Activated T-helper 9 cell treated with anti-CD3 and anti-CD28 coated beads, Interleukin-2, amount 50 U/mL, for 16 hours (primary cell): Measurements from ENCODE around the gene MSANTD2.

Experiments used
- DNase-seq: peaks from one replicate; pipeline ENCODE4 v3.0.0-alpha.2; 2020; ENCODE audit warnings: low read depth

The MSANTD2 gene

DNA sequence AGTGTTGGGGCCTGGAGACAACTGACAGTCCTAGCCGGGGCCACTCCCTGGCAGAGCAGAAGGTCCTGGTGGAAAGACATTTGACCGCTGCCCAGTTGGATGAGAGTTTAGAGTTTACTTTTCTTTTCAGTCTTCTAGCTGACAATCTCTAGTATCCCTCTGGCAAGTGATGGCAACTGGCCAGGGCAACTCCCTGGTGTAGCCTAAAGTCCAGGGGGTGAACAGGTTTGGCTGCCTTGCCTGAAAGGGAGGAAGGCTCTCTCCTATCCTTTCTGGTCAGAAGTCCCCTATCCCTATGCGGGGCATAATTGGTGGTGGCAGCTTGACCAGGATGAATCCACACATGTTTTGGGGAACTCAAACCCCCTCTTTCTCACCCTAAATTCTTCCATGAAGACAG lies 16.8 kb upstream of the MSANTD2 start:
- no peak for DNase-seq

DNA sequence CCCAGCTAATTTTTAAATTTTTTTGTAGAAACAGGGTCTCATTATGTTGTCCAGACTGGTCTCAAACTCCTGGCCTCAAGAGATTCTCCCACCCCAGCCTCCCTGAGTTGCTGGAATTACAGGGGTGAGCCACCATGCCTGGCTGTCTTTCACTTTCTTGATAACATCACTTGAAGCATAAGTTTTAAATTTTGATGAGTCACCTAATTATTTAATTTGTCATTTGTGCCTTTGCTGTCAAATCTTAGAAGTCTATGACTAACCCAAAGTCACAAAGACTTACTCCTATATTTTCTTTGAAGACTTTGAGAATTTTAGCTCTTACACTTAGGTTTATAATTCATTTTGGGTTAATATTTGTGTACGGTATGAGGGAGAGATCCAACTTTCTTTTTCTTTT lies 14.5 kb upstream of the MSANTD2 start:
- DNase-seq, result no peak

DNA sequence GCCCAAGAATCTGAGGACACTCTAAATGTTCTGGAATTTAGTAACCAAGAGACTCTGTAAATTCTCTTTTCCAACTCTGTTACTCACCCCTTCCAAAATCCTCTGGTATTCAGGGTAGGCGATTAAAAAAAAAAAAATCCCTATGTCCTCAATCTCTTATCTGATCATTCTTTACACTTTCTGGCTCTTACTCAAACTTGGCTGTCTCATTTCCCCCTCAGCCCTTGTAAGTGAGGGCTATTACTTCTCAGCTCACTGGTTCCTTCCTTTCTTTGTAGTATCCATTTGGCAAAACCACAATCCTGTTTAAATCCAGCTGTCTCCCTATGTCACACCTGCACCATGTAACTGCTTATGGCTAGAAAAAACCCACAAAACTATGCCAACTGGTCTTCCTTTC lies 12.7 kb upstream of the MSANTD2 start:
- no peak for DNase-seq

DNA sequence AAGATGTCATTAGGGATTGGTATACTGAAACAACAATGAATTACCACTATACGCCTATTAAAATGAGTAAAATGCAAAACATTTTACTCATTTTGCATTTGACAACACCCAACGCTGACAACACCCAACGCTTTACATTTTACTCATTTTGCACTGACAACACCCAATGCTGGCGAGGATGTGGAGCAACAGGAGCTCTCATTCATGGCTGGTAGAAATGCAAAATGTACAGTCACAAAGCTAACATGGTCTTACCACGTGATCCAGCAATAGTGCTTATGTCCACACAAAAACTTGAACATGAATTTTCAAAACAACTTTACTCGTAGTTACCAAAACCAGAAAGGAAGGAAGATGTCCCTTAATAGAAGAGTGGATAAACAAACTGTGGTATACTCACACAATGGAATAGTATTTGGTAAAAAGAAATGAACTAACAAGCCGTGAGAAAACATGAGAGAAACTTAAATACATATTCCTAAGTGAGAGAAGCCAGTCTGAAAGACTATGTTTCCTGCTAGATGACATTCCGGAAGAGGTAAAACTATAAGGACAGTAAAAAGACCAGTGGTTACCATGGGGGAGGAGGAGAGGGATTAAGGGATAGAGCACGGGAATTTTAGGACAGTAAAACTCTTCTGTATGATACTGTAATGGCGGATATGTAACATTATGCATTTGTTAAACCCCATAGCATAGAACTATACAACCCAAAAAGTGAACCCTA lies 11.4 kb upstream of the MSANTD2 start:
- DNase-seq, result no peak

DNA sequence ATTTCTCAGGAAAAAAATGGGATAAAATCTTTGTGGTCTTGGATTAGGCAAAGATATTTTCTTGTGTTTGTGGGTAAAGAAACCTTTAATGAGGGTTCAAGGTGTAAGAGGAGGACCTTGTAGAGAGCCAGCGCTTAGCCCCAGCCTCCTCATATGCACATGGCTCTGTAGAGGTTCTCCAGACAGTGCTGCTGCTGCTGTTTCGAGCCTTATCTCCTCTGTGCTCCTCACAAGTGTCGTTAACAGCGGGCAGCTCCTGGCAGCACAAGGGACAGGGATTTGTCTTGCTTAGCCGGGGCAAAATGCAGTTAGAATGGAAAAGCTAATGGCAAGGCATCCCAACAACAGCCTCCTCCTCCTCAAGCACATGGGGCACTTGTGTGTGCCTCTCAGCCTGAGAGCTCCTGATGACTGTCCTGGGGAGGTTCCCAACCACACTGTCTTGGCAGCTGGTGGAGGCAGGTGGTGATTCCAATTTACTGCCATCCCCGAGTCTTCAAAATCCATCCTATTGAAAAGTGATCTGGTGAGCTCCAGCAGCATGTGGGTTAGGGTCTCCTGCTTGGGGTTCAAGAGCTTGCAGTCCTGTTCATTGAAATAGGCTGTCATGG lies 7.6 kb upstream of the MSANTD2 start:
- DNase-seq, result no peak

DNA sequence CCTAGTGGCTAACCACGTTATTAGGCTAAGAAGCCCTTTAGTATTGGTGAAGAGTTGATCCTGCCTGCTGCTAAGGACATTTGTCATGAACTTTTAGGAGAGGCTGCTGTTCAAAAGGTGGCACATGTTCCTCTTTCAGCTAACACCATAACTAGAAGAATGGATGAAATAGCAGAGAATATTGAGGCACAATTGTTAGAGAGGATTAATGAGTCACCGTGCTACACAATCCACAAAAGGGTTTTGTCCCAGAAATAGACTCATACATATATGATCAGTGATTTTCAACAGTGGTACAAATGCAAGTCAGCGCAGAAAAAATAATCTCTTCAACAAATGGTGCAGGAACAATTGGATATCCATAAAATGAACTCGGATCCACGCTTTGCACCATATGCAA lies 7.0 kb upstream of the MSANTD2 start:
- no peak for DNase-seq

DNA sequence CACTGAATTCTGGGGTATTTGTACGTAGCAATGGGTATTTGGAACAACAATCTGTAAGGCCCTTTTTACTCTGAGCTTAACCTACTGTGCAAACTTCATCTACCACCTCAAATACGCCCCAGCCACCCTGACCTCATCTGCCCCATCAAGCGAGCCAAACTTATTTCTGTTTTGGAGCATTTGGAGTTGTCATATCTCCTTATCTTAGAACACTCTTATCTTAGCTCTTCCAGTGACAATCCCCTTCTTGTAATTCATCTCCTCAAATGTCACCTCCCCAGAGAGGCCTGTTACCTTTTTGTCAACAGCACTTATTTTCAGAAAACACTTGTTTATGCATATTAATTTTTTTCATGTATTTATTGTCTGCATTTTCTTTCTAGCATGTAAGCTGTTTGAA lies 4.7 kb upstream of the MSANTD2 start:
- DNase-seq, result no peak

DNA sequence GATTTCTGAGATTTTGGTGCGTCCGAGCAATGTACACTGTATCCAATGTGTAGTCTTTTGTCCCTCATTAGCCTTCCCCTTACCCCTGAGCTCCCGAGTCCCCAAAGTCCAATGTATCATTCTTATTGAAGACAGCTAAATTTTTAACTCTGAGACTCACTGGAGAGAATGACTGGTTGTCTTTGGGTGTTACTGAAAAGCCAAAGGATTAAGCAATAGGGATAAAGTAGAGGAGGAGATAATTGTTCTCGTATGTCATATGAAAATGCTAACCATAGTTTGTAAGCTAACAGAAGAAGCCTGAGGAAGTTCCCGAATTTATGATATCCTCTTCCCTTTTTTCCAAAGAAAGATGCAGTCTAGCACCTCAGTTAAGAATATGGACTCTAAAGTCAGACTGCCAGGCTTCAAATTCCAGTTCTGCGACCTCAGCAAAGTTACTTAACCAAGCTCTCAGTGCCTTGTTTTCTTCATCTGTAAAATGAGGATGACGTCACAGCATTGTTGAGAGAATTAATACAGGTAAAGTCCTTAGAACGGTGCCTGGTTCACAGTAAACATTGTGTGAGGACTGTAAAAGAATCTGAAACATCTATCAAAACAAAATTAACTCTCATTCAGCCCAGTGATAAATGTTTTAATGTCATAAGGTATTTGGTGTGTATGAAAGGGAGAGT lies 1.6 kb upstream of the MSANTD2 start:
- no peak for DNase-seq

DNA sequence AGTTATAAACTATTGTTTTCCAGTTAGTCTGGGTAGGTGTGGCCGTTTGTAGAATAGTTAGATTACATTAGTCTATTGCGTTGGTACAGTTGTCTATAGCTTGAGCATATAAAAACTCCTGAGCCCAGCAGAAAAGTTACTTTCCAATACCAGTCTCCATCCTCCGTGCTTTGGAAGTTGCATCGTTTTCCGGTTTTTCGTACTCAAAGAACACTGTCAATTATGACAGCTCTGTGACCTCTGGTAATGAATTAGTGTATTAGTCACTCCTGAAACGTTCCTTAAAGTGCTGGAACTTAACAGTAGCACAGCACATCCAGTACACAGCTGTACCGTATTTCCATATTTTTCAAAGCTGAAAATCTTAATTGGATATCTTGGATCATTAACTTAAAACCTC lies 808 bp upstream of the MSANTD2 start:
- DNase-seq, result no peak

DNA sequence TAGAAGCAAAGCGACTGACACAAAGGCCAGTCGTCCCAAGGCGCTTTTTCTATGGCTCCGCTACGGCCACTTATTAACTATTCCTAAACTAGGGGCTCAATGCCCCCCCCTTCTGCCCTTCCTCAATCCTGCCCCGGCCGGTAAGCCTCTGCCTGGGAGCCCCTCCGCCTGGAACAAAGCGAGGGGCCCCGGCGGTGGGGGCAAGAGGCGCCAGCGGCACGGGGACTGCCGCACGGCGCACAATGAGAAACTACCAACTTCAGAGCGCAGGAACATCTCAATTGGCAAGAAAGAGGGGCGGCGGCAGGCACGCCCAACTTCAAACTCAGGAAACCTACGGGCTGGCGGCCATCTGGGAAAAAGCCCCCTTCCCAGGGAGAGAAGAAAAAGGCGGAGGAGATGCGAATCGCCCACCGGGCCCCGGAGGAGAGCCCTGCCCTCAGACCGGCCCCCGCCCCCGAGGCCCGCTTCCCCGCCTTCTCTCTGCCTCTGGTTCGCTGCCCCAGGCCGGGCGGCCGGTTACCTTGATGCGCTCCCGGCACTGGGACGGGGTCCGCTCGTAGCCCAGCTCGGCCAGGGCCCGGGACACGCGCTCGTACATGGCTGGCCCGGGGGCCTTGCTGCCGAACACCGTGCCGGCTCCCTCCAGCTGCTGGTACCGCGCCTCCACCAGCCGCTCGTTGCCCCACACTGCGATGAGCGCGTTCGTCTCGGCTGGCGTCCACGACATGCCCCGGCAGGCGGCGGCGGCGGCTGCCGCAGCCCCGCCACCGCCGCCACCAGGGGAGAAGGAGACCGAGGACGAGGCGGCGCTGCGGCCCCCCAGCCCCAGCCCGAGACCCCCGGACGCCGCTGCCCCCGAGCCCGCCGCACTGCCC lies 619 bp downstream of the MSANTD2 start:
- peak; percentile 29 for DNase-seq

DNA sequence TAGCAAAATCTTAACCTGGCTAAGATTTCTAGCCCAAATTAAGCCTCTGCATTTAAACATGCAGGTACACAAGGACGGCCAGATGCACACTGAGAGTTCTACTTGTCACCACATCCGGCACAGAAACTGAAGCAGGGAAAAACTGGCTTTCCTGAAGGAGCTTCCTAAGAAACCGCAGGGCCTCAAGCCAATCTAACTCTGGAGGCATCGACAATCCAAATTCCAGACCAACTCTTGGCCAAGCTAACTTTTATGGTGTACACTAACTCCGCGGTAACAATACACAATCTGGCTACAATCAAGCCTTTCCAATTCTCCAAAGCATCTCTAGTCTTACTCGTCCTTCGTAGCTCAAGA lies 1.2 kb downstream of the MSANTD2 start:
- DNase-seq, result no peak

DNA sequence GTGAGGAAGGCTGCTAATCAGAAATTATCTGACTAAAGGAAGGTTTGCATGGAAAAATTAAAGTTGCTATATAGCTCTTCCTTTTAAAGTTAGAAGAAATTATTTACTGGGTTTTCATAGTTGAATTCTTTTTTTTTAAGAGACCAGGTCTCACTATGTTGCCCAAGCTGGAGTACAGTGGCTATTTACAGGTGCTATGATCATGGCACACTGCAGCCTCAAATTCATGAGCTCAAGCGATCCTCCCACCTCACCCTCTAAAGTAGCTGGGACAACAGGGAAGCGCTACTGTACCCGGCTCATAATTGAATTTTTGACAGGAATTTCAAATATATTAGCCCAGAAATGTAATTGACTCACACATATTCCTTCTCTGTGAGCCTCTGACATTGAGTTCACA lies 3.9 kb downstream of the MSANTD2 start:
- no peak for DNase-seq

DNA sequence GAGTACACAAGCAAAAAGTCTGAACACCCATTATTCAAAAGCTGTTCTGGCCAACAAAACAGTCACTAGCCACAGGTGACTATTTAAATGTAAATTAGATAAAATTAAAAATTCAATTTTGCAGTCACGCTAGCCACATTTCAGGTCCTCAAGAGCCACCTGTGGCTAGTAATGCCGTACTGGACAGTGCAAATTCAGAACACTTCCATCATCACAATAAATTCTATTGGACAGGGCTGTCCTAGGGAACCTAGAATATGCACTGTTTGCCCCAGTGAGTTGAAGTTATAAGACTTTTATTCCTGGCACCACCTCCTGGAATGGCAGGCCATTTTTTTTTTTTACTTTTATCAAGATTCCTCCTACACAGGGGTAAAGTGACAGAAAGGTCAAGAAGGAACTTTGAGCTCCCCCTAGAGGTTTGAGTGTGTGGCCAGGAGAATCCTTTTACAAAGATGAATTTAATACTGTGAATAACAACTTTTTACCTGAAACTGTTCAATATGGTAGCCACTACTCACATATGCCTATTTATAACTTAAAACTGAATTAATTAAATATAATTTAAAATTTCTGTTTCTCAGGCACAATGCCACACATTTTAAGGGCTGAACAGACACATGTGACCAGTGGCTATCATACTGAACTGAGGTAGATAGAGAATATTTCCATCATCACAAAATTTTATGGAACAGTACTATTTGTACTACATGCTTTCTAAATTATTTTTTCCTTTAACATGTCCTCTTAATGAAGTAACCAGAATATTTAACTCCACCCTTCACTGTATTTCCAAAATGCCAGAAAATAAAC lies 6.5 kb downstream of the MSANTD2 start:
- no peak for DNase-seq

DNA sequence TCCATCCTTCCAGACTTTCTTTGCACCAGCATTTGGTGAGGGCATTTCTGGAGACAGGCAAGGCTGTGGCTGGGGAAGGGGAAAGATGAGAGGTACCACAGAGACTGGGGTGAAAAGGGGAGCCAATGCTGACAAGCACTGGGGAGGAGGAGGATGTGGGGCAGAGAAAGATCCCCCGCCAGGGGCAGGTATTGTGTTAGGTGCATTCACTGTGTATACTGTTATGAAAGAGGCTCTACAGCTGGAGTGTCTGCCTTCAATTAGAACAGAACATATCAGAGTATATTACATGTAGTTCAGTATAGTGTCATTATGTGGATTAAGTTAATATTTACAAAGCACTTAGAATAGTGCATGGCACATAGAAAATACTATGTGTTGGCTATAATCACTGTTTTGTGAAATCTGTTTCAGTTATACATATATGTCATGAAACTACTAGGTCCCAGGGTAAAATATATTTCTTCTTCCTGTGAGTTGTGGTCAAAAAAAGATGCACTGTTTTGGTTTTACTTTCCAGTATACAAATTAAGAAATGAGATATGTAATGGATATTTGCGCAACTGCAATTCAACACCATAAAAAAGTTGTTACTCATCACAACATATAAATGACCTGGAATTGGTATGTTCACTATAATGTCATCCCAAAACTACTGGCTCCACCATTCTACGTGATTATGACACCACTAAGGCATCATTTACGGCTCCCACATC lies 8.4 kb downstream of the MSANTD2 start:
- no peak for DNase-seq

DNA sequence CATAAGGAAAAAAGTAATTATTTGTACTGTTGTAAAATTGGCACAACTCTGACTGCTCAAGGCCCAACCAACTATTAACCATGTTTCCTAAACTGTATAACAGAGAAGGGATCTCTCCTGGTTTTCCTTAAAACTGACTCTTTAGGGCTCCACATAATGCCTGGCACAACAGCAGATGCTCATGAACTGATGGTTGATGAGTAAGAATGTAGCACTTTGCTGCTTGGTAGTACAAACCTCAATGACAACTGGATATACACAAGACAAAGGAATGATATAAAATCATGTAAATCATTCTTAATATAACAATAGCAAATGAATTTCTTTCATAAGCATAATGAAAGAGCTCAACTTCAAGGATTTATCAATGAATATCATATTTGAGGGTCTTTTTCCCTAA lies 11.7 kb downstream of the MSANTD2 start:
- DNase-seq, result no peak

DNA sequence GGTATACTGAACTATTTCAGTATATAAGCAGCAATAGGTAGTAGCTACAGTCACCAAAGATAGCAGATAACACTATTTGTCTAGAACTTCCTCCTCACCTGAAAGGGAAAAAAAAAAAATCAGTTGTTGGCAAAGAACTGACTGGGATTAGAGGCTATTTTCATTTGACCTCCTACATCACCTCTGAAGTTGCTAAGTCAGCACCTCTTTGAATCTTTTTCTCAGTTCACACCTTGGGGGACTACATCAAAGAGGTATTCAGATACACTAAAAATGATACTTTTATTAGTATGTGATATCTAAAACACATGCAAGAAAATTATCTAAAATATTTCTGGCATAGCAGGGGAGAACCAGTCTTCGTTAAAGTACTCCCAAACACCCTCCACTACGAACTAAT lies 16.2 kb downstream of the MSANTD2 start:
- DNase-seq, result no peak

DNA sequence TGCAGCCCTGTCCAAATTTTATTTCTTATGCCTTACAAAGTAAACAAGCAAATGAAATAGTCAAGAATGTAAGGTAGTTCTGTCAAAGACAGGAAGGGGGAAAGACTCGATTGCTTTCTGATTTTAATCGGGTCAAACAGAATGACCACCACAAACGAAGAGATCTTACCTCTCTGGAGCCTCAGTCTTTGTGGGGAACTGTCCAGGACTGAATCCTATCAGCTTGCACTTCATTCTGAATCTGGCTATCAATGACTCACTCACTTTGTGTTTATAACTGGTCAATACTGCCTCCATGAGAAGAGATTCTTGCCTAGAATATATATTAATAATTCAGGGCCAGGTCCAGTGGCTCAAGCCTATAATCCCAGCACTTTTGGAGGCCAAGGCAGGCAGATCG lies 17.2 kb downstream of the MSANTD2 start:
- no peak for DNase-seq

DNA sequence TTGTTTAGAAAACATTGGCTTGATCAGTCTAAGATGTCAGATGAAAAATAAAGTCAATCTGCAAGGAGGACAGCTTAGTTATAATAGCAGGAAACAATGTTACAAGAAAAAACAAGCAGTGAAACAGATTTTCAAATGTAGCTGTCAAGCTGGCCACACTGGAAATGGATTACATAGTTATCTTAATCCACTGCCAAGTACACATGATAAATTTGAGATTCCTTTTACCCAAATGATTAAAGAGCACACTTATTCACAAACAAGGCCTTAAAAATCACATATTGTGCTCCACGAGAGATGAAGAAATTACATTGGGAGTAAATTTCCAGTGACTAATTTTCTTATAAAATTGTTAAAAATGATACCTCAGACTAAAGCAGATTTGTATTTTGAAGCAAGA lies 20.6 kb downstream of the MSANTD2 start:
- no peak for DNase-seq

DNA sequence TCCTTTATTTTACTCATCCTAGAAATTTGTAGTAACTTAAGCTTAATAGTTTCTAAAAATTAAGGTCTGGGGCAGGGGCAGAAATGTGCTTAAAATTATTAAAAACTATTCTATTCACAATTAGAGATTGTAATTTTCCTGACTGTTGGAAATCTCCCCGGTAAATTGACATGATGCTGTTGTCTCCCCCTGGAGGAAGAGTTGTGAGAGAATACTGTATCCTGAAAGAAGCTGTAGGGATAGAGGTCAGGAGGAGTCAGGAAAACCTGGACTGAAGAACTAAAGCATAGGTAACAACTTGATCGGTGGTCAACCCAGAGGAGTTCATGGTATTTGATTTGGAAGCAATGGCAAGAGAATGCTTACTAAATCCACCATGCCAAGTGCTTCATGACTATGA lies 21.9 kb downstream of the MSANTD2 start:
- DNase-seq, result no peak

DNA sequence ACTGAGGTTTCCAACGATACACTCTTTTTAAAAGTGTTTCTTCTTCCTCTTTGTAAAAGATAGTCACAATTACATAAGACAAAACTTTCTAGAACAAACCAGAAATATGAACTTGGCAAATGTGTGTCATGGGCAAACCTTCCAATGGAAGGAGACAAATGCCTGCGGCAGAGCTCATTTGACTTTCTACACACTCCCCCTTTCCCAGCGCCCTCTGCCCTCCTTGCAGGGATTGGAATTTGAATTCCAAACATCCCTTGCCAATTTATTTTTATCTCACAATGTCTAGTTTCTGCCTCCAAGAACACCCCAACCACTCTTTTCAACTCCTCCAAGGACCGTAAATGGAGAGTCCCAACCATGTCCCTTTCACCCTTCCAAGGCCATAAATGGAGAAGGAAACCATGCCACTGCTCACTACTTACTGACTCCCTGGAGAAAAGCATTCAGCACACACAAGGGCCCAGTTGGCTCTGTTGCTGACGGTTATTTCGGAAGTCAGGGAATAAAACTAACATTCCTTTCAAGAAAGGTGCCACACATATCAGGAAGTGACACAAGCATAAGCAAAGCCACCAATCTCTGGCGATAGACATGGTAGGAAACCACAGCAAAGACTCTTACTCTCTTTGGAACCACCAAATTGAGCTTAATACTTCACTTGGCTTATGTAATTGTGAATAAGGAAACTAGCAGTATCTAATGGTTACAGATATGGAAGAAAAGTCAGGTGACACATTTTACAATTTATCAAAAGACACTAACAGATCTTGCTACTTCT lies 23.2 kb downstream of the MSANTD2 start:
- DNase-seq, result no peak
